Mononuclear cell (primary cell): ENCODE results near the gene PPOX. TPM values are rescaled to one million over a fixed set of nuclear protein-coding genes. Genes with fewer than 3 reads are reported as not detected.

Source experiments
- H3K27me3 ChIP-seq: 2 replicates; pipeline ENCODE4 v1.6.0; 2011; ENCODE audit warnings: low read length, control low read depth; ENCODE audit not compliant: insufficient read depth
- H3K4me1 ChIP-seq: 2 replicates; pipeline ENCODE4 v1.5.1; 2011; ENCODE audit warnings: mild to moderate bottlenecking, low read length, control low read depth; ENCODE audit not compliant: insufficient read depth
- H3K4me3 ChIP-seq: 2 replicates; pipeline ENCODE4 v1.5.1; 2011; ENCODE audit warnings: mild to moderate bottlenecking, low read length, moderate library complexity
- H3K9me3 ChIP-seq: 2 replicates; pipeline ENCODE4 v1.5.1; 2011; ENCODE audit warnings: low read depth, mild to moderate bottlenecking, control low read depth, low read length
- total RNA-seq: library from RNA; depleted of rRNA; stranded (reverse); fragments of >200 nt; gene quantifications from one replicate; pipeline ENCODE4 v1.2.3, GENCODE V29; 2012

The PPOX gene
- total RNA-seq, 1 donor: 5.1 TPM

DNA sequence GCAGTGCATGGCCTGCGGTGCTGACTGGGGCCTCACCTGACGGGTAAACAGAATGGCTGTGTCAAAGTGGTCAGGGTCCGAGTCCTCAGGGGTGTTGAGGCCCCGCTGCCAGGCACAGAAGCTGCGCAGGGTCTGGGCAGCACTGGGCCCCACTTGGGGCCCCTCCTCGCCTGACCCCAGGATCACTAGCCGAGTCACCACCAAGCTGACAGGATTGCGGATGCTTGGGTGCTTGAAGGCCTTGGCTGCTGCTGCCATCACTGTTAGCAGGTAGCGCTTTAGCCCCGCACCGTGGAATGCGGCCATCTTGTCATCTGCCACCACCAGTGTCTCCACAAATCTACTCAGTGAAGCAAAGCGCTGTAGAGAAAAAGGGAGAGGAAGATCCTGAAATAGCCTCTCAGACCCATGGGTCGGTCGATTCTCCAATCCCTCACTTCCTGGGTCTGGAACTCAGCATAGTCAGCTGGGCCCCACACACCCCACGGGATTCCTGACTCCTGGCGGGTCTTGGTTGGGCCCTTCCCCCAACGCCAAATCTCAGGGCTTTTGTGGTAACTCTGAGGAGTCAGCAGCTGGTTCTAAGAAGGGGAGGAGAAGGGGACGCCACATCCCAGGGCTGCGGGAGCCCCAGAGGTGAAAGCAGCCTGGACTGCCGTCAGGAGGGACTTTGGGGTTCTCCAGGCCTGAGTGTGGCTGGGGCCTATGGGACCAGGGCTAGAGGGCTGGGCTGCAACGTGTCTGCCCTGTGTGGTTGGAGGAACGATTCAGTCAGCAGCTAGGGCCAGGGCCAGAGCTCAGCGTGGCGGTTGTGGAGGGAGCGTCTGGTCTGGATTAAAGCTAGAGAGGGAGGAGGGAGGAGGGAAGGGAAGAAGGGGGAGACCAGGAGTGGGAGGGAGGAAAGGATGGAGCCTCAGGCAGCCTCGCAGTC is 30.6 kb downstream of the PPOX start:
- peaks cover 63% of the 10 kb centered on the region for H3K4me1 ChIP-seq
- H3K9me3 ChIP-seq: no peaks in the 10 kb centered on the region
- H3K27me3 ChIP-seq: no peaks in the 10 kb centered on the region
- no peak overlapping the region for H3K4me3 ChIP-seq

DNA sequence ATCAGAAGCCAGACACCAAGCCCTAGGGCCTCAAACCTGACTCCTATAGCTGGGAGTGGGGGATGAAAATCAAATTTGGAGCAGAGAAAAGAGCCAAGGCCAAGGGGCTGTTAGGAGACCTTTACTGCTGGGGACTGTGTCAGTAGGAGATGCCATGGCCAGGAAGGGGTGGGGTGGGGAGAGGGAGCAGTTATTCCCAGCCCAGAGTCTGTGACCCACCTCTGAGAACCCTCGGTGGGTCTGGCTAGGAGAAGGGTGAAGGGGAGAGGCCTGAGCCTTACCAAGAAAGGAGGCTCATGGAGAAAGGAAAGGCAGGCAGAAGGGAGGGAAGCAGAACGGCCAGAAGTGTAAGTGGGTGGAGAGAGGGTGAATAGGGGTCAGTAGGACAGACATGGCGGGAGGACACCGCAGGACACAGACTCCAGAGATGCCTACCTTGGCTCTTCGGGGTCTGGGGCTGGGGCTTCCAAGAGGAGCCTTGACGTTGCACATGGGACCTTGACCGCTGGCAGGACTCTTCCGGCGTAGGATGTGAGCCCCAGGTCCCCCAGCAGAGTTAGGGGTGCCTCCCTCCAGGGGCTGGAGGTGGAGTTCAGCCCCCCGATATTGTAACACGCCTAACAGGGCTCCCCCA is 31.5 kb downstream of the PPOX start:
- H3K4me3 ChIP-seq: no peak overlapping the region
- no peaks in the 10 kb centered on the region for H3K27me3 ChIP-seq
- peaks cover 59% of the 10 kb centered on the region for H3K4me1 ChIP-seq
- no peaks in the 10 kb centered on the region for H3K9me3 ChIP-seq

DNA sequence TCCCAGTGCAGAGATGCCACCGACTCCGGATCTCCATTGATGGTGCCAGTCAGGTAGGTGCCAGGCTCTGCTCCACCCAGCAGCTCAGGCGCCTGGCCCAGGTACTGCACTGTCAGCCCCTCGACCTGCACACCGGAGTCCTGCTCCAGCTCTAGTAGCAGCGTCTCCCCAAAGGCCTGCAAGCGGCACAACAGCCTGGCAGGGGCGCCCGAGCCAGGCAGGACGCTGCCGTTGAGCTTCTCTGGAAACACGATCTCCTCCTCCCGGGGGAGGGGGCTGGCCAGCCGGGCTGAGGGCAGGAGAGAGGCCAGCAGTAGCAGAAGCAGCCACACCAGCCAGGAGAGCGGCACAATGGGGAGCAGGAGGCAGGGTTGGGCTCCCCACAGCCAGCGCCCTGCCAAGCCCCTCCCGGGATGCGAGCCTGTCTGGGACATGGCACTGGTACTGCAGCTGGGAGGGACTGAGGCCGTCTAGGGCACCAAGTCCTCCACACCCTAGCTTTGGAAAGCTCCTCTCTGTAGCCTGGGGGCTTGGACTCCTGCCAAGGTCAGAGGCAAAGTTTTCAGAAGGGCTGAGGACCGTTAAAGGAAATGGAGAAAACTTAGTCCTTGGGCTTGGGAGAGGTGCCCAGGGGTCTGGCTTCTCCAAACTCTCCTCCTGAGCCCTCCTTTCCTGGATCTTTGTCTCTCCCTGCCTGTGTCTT is 32.1 kb downstream of the PPOX start:
- Histone ChIP-seq H3K27me3 (no peaks in the 10 kb centered on the region), H3K4me1 (peaks cover 59% of the 10 kb centered on the region), H3K9me3 (no peaks in the 10 kb centered on the region), H3K4me3 (no peak overlapping the region)

DNA sequence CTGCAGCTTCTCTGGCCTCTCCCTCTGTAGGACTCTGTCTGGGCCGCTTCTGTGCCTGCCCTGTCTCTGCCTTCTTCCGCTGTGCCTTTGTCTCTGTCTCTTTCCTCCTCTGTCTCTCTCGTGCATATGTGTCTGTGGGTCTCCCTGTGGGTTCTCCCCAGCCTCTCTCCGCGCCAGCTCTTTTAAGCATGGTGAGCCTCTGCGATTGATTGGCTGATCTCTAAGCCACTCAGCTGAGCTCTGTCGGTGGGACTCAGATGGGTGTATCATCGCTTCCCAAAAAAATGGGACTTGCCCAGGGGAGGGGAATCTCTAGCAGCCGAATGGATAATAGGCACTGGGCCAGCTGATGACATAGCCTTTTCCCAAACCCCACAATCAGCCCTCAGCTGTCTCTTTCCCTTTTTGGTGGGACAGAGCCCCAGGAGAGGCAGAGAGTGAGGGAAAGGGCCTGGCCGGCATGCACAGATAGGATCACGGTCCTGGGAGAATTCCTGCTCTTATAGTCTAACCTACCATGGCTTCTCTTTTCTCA is 32.7 kb downstream of the PPOX start, which contains the start of gene ADAMTS4:
ADAMTS4 (minus strand) TSS at position 158 of the 535 bp plus-strand sequence. CDS start 427 bp downstream, outside the sequence.
- Histone ChIP-seq H3K4me3 (no peak within 1 kb of the TSS), H3K27me3 (no peaks in the 10 kb centered on the region), H3K4me1 (peaks cover 58% of the 10 kb centered on the region), H3K9me3 (no peaks in the 10 kb centered on the region)

DNA sequence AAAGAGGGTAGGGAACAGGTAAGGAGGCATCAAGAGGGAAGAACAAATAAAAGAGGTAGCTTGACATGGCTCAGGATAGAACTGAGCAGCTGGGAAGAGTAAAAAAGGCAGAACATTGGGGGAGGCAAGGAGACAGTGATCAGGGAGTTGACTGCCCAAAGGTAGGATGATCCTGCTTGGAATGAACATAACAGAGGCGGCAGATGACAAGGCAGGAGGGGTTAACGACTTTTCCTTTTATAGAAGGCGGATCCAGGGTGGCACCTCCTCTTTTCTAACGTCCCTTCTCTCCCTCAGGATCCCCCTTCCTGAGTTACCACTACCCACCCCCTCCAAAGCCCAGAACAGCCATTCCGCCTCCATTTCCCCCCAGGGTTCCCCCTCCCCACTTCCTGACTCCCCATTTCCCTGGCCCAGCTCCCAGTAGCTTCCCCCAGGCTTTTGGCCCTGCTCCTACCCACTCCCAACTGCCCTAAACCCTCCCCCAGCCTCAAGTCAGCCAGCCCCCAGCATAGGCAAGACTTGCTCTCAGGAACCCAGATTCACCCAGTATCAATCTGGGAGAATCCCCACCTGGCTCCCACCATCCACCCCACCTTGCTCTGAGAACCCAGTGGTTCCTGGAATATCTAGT is 33.4 kb downstream of the PPOX start:
- no peaks in the 10 kb centered on the region for H3K9me3 ChIP-seq
- H3K27me3 ChIP-seq: no peaks in the 10 kb centered on the region
- H3K4me3 ChIP-seq: no peak overlapping the region
- peaks cover 51% of the 10 kb centered on the region for H3K4me1 ChIP-seq

DNA sequence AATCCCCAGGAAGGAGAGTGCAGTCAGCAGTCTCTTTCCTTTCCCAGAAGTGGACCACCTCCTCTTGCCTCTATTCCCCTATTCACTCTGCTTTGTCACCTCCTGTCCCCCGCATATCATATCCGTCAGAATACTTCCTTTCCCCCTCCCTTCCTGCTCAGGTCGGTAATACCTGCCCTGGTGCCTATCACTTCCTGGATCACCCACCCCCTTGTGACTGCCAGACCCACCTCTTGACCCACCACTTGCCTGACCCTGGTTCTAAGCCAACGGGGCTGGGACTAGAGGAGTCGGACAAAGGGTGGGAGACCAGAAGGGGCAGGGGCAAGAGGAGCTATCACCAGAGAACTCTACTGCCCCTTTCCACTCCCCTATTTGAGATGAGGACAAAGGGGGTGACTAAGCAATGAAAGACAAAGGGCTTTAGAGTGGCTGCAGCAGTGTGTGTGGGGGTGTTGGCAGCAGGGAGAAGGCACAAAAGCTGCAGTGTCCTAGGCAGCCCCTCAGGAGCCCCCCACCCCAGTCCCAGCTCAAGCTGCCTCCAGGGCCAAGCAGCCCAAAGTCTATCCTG is 34.3 kb downstream of the PPOX start:
- Histone ChIP-seq H3K4me3 (no peak overlapping the region), H3K4me1 (peaks cover 46% of the 10 kb centered on the region), H3K27me3 (no peaks in the 10 kb centered on the region), H3K9me3 (no peaks in the 10 kb centered on the region)

DNA sequence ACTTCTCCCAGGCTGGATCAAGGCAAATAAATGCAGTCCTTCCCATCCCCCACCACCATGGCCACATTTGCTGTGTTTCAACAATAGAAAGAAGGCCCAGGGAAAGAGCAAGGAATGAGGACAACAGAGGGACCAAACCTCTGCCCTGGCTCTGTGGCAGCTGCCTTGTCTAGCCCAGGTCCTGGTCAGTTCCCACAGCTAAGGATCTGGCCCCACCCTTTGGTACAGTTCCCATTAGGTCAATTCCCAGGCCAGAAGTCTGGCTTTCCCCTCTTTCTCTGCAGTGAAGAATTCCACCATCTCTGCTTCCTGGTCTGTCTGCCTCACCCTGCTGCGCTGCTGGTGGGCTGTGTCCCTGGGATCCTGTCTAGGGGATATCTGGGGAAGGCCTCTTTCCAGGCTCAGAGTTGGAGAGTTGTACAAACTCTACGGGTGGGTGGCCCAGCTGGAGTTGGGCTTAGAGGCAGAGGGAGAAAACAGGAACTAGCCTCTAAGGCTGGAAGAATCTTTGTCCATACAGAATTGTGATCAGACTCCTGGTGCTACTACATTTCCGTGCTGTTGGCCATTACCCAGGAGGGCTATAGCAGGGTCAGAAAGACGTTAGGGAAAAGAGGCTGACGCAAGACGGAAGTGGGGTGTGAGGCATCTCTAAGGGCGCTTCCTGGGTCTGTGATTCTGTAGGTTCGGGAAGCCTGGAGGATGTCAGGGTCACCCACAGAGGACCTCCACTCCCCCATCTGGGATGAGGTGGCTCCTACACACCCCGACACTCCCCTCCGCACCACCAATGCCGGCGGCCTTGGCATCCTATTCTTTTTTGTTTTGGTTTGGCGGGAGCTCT is 35.0 kb downstream of the PPOX start:
- Histone ChIP-seq H3K27me3 (no peaks in the 10 kb centered on the region), H3K4me1 (peaks cover 42% of the 10 kb centered on the region), H3K4me3 (peak overlapping the region; percentile 90), H3K9me3 (no peaks in the 10 kb centered on the region)

DNA sequence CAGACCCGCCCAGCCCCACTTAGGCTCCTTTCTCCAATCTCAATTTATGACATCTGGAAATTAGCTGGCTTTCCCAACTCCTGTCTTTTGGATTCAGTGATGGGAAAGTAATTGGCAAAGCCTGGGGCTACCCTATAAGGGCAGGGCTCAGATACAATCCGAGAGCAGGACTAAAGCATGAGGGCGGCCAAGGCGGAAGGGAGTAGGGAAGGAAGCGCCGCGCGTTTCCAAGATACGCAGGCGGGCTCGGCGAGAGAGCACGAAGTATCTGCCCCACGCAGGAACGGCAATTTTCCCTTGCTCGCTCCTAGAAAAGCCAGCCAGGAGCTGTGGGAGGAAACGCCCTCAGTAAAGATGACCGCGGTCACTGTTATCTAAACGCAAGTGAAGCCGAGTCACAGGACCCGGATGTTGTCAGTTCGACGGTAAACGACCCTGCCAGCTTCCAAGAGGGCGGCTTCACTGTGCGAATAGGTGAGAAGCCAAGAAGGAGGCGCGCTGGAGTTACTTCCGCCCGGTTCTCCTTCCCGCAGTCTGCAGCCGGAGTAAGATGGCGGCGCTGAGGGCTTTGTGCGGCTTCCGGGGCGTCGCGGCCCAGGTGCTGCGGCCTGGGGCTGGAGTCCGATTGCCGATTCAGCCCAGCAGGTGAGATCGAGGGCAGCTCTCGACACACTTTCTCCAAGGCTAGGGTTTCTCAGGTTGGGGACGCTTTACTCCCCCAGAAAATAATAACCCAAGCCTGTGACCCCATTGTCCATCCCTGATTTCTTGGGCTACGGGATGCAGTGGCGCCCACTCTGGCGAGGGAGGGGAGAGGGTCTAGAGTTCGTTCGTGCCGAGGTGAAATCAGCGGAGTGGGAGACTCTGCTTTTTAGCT is 35.8 kb downstream of the PPOX start, which contains the start of gene NDUFS2:
NDUFS2 (plus strand) TSS at position 532 of the 877 bp plus-strand sequence; CDS start at position 551, 19 bp downstream.
- H3K27me3 ChIP-seq: no peaks in the 10 kb centered on the region
- H3K4me1 ChIP-seq: peaks cover 42% of the 10 kb centered on the region
- no peaks in the 10 kb centered on the region for H3K9me3 ChIP-seq
- peak within 1 kb of the TSS; percentile 90 for H3K4me3 ChIP-seq

DNA sequence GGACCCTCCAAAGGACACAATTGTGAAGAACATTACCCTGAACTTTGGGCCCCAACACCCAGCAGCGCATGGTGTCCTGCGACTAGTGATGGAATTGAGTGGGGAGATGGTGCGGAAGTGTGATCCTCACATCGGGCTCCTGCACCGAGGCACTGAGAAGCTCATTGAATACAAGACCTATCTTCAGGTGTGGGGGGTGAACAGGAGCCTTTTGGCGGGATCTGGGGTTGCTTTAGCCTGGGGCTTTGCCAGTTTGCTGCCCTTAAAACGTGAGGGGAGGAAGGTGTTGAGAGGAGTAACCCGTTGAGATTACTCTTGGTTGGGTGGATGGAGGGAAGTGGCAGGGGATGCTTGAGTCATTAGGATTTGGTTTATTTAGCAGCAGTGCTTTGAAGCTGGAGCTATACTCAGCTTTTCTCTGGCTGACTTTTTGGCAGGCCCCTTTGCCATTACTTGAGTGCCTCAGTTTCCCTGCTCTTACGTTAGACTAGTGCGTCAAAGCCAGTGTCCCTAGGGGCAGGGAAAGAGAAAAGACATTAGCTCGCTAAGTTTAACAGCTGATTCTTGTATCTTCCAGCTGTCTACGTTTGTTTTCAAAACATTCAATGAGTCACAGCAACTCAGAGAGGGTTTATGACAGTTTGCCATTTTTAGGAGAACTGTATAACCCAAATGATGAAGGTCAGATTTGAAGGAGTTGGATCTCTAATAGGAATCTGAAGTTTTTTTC is 40.4 kb downstream of the PPOX start:
- Histone ChIP-seq H3K9me3 (no peaks in the 10 kb centered on the region), H3K27me3 (no peaks in the 10 kb centered on the region), H3K4me3 (no peak overlapping the region), H3K4me1 (peaks cover 39% of the 10 kb centered on the region)

DNA sequence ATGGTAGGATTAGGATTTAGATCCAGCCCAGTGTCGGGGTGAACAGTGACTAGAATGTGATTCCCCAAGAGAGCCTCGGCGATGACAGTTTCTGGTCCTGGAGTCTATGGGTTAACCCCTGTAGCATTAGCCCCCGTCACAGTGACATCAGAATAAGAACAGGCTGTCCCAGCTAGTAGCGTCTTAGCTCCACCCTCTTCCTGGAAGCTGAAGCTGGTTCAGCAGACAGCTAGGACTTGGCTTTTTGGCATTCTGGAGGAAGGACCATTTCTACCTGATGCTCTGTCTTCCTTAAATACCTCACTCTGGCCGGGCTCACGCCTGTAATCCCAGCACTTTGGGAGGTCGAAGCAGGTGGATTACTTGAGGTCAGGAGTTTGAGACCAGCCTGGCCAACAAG is 40.9 kb downstream of the PPOX start:
- Histone ChIP-seq H3K27me3 (no peaks in the 10 kb centered on the region), H3K9me3 (no peaks in the 10 kb centered on the region), H3K4me1 (peaks cover 35% of the 10 kb centered on the region), H3K4me3 (no peak overlapping the region)

DNA sequence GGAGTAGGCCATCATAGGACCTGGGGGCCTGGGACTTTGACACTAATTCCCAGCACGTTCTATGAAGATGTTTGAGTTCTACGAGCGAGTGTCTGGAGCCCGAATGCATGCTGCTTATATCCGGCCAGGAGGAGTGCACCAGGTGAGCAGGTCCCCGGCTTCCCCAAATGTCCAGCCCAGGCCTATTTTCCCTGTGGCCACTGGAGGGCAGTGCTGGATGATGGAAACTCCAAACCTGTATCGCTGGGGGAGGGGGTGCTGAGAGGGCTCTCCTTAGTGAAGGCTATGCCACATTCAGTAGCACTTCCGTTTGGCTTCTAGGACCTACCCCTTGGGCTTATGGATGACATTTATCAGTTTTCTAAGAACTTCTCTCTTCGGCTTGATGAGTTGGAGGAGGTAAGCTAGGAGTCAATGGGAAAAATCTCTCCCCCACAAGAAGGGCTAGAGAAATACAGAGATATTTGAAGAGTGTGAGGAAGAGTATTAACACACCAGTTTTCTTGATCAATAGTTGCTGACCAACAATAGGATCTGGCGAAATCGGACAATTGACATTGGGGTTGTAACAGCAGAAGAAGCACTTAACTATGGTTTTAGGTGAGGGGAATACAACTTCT is 43.7 kb downstream of the PPOX start:
- H3K4me3 ChIP-seq: no peak overlapping the region
- no peaks in the 10 kb centered on the region for H3K9me3 ChIP-seq
- H3K27me3 ChIP-seq: no peaks in the 10 kb centered on the region
- H3K4me1 ChIP-seq: peaks cover 39% of the 10 kb centered on the region

DNA sequence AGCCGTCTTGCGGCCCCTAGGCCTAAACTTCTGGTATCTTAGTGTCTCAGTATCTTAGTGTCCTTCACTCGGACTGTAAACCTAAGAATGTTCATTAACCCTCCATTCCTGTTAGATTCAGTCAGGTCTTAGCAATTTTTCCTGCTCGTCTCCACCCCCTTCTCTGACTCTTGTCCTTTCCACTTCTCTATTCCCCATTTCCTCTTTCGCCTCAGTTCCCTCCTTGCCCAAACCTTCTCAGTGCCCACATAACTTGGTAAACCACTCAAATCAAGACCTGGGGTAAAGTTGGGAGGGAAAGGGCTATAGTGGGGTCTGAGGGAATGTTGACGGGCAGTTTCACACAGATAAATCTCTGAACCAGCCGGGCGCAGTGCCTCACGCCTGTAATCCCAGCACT is 48.1 kb downstream of the PPOX start:
- H3K4me1 ChIP-seq: peaks cover 62% of the 10 kb centered on the region
- no peaks in the 10 kb centered on the region for H3K27me3 ChIP-seq
- H3K9me3 ChIP-seq: no peaks in the 10 kb centered on the region
- peak overlapping the region; percentile 91 for H3K4me3 ChIP-seq
